ENCODE data around the gene NRP2. TPM values are rescaled to one million over a fixed set of nuclear protein-coding genes. Genes with fewer than 3 reads are reported as not detected.

Gene NRP2
- total RNA-seq, 1 donor from 2014 or later, result 90.3 TPM

DNA sequence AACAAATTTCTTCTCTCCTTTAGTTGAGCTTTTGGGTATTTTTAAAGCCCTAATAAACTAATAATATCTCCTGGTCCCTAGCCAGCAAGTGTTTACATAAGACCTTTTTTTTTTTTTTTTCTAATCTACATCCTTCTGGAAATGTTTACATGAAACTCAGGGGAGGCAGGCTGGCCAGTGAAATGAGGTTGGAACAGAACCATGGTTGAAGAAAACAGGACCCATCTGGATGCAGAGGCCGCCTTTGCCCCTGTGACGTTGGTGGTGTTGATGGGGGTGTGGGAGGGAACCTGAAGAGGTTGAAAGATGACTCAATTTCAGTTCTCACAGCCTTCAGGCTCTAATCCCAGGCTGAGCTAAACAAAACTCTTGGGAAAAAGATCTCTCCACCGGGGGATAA lies 118.5 kb downstream of the NRP2 start:
- Mint-ChIP-seq H3K4me1 (peaks cover 4% of the 10 kb centered on the region), H3K4me3 (no peak overlapping the region), H3K36me3 (ENCODE audit: low read depth) (peaks cover 36% of the 10 kb centered on the region), H3K27ac (ENCODE audit: unreplicated experiment) (no peak overlapping the region), H3K27me3 (ENCODE audit: low read depth) (no peaks in the 10 kb centered on the region), H3K9me3 (peaks cover 10% of the 10 kb centered on the region)
- no peak for DNase-seq (ENCODE audit: low read depth, low spot score)
- TF ChIP-seq, protein P1, sequence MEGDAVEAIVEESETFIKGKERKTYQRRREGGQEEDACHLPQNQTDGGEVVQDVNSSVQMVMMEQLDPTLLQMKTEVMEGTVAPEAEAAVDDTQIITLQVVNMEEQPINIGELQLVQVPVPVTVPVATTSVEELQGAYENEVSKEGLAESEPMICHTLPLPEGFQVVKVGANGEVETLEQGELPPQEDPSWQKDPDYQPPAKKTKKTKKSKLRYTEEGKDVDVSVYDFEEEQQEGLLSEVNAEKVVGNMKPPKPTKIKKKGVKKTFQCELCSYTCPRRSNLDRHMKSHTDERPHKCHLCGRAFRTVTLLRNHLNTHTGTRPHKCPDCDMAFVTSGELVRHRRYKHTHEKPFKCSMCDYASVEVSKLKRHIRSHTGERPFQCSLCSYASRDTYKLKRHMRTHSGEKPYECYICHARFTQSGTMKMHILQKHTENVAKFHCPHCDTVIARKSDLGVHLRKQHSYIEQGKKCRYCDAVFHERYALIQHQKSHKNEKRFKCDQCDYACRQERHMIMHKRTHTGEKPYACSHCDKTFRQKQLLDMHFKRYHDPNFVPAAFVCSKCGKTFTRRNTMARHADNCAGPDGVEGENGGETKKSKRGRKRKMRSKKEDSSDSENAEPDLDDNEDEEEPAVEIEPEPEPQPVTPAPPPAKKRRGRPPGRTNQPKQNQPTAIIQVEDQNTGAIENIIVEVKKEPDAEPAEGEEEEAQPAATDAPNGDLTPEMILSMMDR (conservative IDR thresholded peaks at IDR 0.05), result no peak

DNA sequence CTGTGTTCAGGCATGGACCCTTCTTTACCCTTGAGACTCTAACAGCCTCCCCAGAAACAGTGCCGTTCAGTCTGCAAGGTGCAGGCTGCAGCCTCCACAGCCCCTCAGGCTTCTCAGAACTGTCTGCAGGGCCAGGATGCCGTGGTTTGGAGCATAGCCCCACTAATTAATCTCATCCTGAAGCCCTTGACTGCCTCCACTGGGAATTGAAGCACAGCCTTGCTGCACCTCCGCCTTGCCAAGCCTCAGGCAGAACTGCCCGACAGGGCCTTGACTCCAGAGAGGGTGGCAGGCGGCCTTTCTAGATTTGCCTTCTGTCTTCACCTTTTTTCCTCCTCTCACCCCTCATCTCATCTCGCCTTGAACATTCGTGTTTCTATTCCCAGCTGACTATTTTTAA lies 119.8 kb downstream of the NRP2 start:
- Mint-ChIP-seq H3K9me3 (peaks cover 10% of the 10 kb centered on the region), H3K4me1 (peaks cover 7% of the 10 kb centered on the region), H3K27me3 (ENCODE audit: low read depth) (no peaks in the 10 kb centered on the region), H3K4me3 (no peak overlapping the region), H3K27ac (ENCODE audit: unreplicated experiment) (no peak overlapping the region), H3K36me3 (ENCODE audit: low read depth) (peaks cover 25% of the 10 kb centered on the region)
- no peak for DNase-seq (ENCODE audit: low read depth, low spot score)
- TF ChIP-seq, protein P1 (conservative IDR thresholded peaks at IDR 0.05), result no peak

DNA sequence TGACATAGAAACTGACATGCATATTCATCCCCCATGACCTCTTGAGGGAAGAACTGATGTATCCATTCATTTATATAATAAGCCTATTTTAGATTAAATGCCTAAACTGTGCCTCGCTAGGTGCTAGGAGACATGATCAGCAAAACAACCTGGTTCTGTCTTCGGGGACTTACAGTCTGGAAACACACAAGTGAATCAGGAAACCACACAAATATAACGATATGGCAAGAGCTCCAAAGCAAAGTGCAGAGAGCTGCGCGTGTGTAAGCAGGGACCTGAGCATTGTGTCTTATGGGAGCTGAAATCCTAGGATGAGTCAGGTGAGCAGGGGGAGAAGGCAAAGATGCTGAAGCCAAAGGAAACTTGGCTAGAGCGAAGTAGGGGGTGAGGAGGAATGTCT lies 120.6 kb downstream of the NRP2 start:
- peaks cover 7% of the 10 kb centered on the region for H3K9me3 Mint-ChIP-seq
- TF ChIP-seq, protein P1 (conservative IDR thresholded peaks at IDR 0.05), result no peak
- no peak for DNase-seq (ENCODE audit: low read depth, low spot score)
- peaks cover 17% of the 10 kb centered on the region for H3K36me3 Mint-ChIP-seq (ENCODE audit: low read depth)
- no peak overlapping the region for H3K4me3 Mint-ChIP-seq
- H3K4me1 Mint-ChIP-seq, result peaks cover 7% of the 10 kb centered on the region
- no peak overlapping the region for H3K27ac Mint-ChIP-seq (ENCODE audit: unreplicated experiment)
- H3K27me3 Mint-ChIP-seq (ENCODE audit: low read depth), result no peaks in the 10 kb centered on the region

GRCh38 chr2:205803500-205803899 lies 121.2 kb downstream of the NRP2 start:
- TF ChIP-seq, protein P1 (conservative IDR thresholded peaks at IDR 0.05), result no peak
- Mint-ChIP-seq H3K4me3 (no peak overlapping the region), H3K27me3 (ENCODE audit: low read depth) (no peaks in the 10 kb centered on the region)

DNA sequence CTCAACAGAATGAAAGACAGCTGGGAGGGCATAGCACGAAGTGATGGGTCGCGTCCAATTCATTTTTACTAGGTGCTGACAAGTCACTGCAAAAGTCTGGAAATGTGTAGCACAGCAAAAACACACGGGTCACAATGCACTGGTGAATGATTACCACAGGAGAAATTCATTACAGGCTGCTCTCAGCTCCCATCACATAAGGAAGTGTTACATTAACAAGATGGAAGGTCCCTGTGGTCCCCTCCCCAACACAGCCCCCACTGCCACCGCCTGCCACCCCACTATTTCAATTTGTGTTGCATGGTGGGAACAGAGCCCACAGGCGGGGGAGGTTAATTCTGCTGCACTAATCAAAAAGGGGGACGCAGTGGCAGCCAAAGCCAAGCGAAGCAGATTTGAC lies 122.8 kb downstream of the NRP2 start:
- Mint-ChIP-seq H3K27me3 (ENCODE audit: low read depth) (no peaks in the 10 kb centered on the region), H3K9me3 (no peaks in the 10 kb centered on the region), H3K4me1 (peaks cover 7% of the 10 kb centered on the region), H3K36me3 (ENCODE audit: low read depth) (no peaks in the 10 kb centered on the region), H3K27ac (ENCODE audit: unreplicated experiment) (no peak overlapping the region), H3K4me3 (no peak overlapping the region)
- DNase-seq (ENCODE audit: low read depth, low spot score), result no peak
- TF ChIP-seq, protein P1 (conservative IDR thresholded peaks at IDR 0.05), result no peak

More at GRCh38 chr2:205803500-205803899, 121.2 kb downstream of the NRP2 start:
- Mint-ChIP-seq H3K9me3 (peaks cover 7% of the 10 kb centered on the region), H3K27ac (ENCODE audit: unreplicated experiment) (no peak overlapping the region), H3K4me1 (peaks cover 7% of the 10 kb centered on the region), H3K36me3 (ENCODE audit: low read depth) (peaks cover 12% of the 10 kb centered on the region)
- DNase-seq (ENCODE audit: low read depth, low spot score), result no peak

All from neural crest cell (in vitro differentiated cells).